CD4-positive, alpha-beta T cell treated with Interleukin-1 beta for 1 hour (primary cell): ENCODE results near the gene EFNA2.

Experiments
- DNase-seq, 2 donors: peaks; one replicate each; pipeline ENCODE4 v3.0.0-alpha.2; 2020 to 2022

The EFNA2 gene

GRCh38 chr19:1249298-1249989 is 36.2 kb upstream of the EFNA2 start:
- DNase-seq: peak; percentile 94 to 97

GRCh38 chr19:1249990-1250436 is 35.7 kb upstream of the EFNA2 start:
- DNase-seq: no peak

- peak; percentile 66 to 70 for DNase-seq
These were observed 35.0 kb upstream of the EFNA2 start for GRCh38 chr19:1250437-1251260.

- DNase-seq: peak; percentile 66 to 68
These were observed 34.1 kb upstream of the EFNA2 start for GRCh38 chr19:1251330-1252220.

- peak; percentile 81 to 87 for DNase-seq
These were observed 33.4 kb upstream of the EFNA2 start for GRCh38 chr19:1252221-1252820.

- peak; percentile 83 to 88 for DNase-seq
These were observed 32.7 kb upstream of the EFNA2 start for GRCh38 chr19:1252821-1253513.

- no peak for DNase-seq
These were observed 32.1 kb upstream of the EFNA2 start for GRCh38 chr19:1253514-1254080.

GRCh38 chr19:1254081-1254527 is 31.6 kb upstream of the EFNA2 start:
- DNase-seq: no peak

- no peak for DNase-seq
These were observed 31.0 kb upstream of the EFNA2 start for GRCh38 chr19:1254530-1255185.

- DNase-seq: no peak
These were observed 30.2 kb upstream of the EFNA2 start for GRCh38 chr19:1255186-1256161.

- DNase-seq: no peak
These were observed 28.8 kb upstream of the EFNA2 start for GRCh38 chr19:1256646-1257474.

- no peak for DNase-seq
These were observed 28.1 kb upstream of the EFNA2 start for GRCh38 chr19:1257475-1258162.

GRCh38 chr19:1258163-1258492 is 27.5 kb upstream of the EFNA2 start:
- no peak for DNase-seq

- DNase-seq: no peak
These were observed 26.9 kb upstream of the EFNA2 start for GRCh38 chr19:1258707-1259205.

GRCh38 chr19:1259206-1259875 is 26.3 kb upstream of the EFNA2 start:
- peak; percentile 83 to 85 for DNase-seq

GRCh38 chr19:1259876-1260748 is 25.6 kb upstream of the EFNA2 start:
- peak; percentile 74 to 81 for DNase-seq
